PC-3 (cell line): Measurements from ENCODE around the gene CLCA2.

Source experiments
- EZH2 ChIP-seq: fragments of 300-600 bp; sonication (generic); IDR thresholded peaks from one replicate; pipeline ENCODE4 v1.6.1; 2017; ENCODE audit warnings: antibody characterized with exemption, mild to moderate bottlenecking, low read length; ENCODE audit not compliant: unreplicated experiment
- EZH2phosphoT487 ChIP-seq: fragments of 300-600 bp; sonication (generic); IDR thresholded peaks from 2 replicates; pipeline ENCODE4 v1.6.1; 2018; ENCODE audit warnings: mild to moderate bottlenecking, antibody characterized with exemption, low read length, borderline replicate concordance
- TF ChIP-seq, protein P1 (sequence below): fragments of 300-600 bp; sonication (generic); conservative IDR thresholded peaks from 2 replicates; pipeline ENCODE4 v1.5.1; 2017; ENCODE audit warnings: antibody characterized with exemption, low read depth, mild to moderate bottlenecking, low read length

DNA sequence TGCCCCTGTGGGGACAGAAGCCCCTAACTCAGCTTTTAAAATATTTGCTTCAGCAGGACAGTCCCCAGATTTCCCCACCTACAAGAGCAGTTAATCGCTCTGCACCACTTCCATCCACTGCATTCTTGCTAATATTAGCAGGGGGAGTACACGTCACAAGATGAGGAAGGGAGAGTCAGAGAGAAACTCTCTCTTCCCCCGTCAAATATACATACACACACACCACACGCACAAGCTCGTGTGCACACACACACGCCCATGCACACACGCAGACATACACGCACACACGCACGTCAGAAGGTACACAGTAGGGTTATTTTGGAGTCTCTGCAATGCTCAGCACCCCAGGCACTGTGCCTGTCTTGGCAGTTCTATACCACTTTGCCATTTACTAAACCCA lies 46.9 kb downstream of the CLCA2 start:
- TF ChIP-seq, protein P1, sequence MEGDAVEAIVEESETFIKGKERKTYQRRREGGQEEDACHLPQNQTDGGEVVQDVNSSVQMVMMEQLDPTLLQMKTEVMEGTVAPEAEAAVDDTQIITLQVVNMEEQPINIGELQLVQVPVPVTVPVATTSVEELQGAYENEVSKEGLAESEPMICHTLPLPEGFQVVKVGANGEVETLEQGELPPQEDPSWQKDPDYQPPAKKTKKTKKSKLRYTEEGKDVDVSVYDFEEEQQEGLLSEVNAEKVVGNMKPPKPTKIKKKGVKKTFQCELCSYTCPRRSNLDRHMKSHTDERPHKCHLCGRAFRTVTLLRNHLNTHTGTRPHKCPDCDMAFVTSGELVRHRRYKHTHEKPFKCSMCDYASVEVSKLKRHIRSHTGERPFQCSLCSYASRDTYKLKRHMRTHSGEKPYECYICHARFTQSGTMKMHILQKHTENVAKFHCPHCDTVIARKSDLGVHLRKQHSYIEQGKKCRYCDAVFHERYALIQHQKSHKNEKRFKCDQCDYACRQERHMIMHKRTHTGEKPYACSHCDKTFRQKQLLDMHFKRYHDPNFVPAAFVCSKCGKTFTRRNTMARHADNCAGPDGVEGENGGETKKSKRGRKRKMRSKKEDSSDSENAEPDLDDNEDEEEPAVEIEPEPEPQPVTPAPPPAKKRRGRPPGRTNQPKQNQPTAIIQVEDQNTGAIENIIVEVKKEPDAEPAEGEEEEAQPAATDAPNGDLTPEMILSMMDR, result no peak
- TF ChIP-seq EZH2 (no peak), EZH2phosphoT487 (no peak)
